ENCODE measurements around the gene MT1G.

MT1G gene

GRCh38 chr16:56681939-56682702 lies 14.3 kb upstream of the MT1G start, which contains the start of gene MT1X (continued):
- TF ChIP-seq PRDM10 (tag by site-specific recombination; IDR thresholded peaks at IDR 0.05), result peak; percentile 50
- TF ChIP-seq WT1 (tag by site-specific recombination; IDR thresholded peaks at IDR 0.05), result no peak
- TF ChIP-seq SP2 (tag by site-specific recombination; IDR thresholded peaks at IDR 0.05), result peak; percentile 81
- TF ChIP-seq ZNF248 (tag by site-specific recombination; IDR thresholded peaks at IDR 0.05), result no peak
- TF ChIP-seq, protein P1, sequence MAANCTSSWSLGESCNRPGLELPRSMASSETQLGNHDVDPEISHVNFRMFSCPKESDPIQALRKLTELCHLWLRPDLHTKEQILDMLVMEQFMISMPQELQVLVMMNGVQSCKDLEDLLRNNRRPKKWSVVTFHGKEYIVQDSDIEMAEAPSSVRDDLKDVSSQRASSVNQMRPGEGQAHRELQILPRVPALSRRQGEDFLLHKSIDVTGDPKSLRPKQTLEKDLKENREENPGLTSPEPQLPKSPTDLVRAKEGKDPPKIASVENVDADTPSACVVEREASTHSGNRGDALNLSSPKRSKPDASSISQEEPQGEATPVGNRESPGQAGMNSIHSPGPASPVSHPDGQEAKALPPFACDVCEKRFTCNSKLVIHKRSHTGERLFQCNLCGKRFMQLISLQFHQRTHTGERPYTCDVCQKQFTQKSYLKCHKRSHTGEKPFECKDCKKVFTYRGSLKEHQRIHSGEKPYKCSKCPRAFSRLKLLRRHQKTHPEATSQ (tag by site-specific recombination; IDR thresholded peaks at IDR 0.05), result no peak
- TF ChIP-seq REPIN1 (tag by site-specific recombination; IDR thresholded peaks at IDR 0.05; ENCODE audit: low read depth), result no peak; the same call in 1 of the 2 replicates
- no peak for TF ChIP-seq ZNF548 (tag by site-specific recombination; IDR thresholded peaks at IDR 0.05)
- TF ChIP-seq ZNF37A (tag by site-specific recombination; IDR thresholded peaks at IDR 0.05), result no peak
- no peak for TF ChIP-seq ZNF510 (tag by site-specific recombination; IDR thresholded peaks at IDR 0.05; ENCODE audit: insufficient replicate concordance)
- TF ChIP-seq ZNF132 (tag by site-specific recombination; IDR thresholded peaks at IDR 0.05; ENCODE audit: borderline replicate concordance), result no peak
- TF ChIP-seq PATZ1 (tag by site-specific recombination; IDR thresholded peaks at IDR 0.05), result peak; percentile 86
- TF ChIP-seq SETDB1 (IDR thresholded peaks at IDR 0.05; ENCODE audit: insufficient read length, low read length), result no peak
- TF ChIP-seq ZNF561 (tag by site-specific recombination; IDR thresholded peaks at IDR 0.05; ENCODE audit: borderline replicate concordance), result 0 out of 2 replicates have a peak, but pooled peaks have one; percentile 24
- TF ChIP-seq, protein P2, sequence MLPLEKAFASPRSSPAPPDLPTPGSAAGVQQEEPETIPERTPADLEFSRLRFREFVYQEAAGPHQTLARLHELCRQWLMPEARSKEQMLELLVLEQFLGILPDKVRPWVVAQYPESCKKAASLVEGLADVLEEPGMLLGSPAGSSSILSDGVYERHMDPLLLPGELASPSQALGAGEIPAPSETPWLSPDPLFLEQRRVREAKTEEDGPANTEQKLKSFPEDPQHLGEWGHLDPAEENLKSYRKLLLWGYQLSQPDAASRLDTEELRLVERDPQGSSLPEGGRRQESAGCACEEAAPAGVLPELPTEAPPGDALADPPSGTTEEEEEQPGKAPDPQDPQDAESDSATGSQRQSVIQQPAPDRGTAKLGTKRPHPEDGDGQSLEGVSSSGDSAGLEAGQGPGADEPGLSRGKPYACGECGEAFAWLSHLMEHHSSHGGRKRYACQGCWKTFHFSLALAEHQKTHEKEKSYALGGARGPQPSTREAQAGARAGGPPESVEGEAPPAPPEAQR (tag by site-specific recombination; IDR thresholded peaks at IDR 0.05), result no peak
- TF ChIP-seq OSR2 (tag by site-specific recombination; IDR thresholded peaks at IDR 0.05), result 0 out of 2 replicates have a peak, but pooled peaks have one; percentile 27
- no peak for TF ChIP-seq ZNF48 (tag by site-specific recombination; IDR thresholded peaks at IDR 0.05)
- no peak for TF ChIP-seq ZNF302 (tag by site-specific recombination; IDR thresholded peaks at IDR 0.05; ENCODE audit: low read depth)
- no peak for TF ChIP-seq ZNF221 (tag by site-specific recombination; IDR thresholded peaks at IDR 0.05; ENCODE audit: borderline replicate concordance)
- TF ChIP-seq ZNF404 (tag by site-specific recombination; IDR thresholded peaks at IDR 0.05), result no peak
- TF ChIP-seq ZNF626 (tag by site-specific recombination; IDR thresholded peaks at IDR 0.05), result no peak
- TF ChIP-seq ZNF10 (tag by site-specific recombination; IDR thresholded peaks at IDR 0.05), result peak; percentile 91
- no peak for TF ChIP-seq ZNF610 (tag by site-specific recombination; IDR thresholded peaks at IDR 0.05; ENCODE audit: borderline replicate concordance)
- peak; percentile 96 for TF ChIP-seq ZBTB8A (tag by site-specific recombination; IDR thresholded peaks at IDR 0.05)
- peak; percentile 94 for TF ChIP-seq ZBTB48 (tag by site-specific recombination; IDR thresholded peaks at IDR 0.05)
- peak; percentile 78 for TF ChIP-seq ZNF335 (tag by site-specific recombination; conservative IDR thresholded peaks at IDR 0.05)
- TF ChIP-seq KLF16 (tag by site-specific recombination; IDR thresholded peaks at IDR 0.05), result 0 out of 2 replicates have a peak, but pooled peaks have one; percentile 33
- TF ChIP-seq ZNF138 (tag by site-specific recombination; IDR thresholded peaks at IDR 0.05; ENCODE audit: borderline replicate concordance), result no peak
- peak; percentile 49; the same call in 1 of the 2 replicates for TF ChIP-seq KLF1 (tag by site-specific recombination; IDR thresholded peaks at IDR 0.05)
- peak; percentile 74 for TF ChIP-seq ZBTB20 (tag by site-specific recombination; IDR thresholded peaks at IDR 0.05)
- TF ChIP-seq ZFHX2 (tag by site-specific recombination; conservative IDR thresholded peaks at IDR 0.05), result no peak
- no peak for TF ChIP-seq ZNF223 (tag by site-specific recombination; IDR thresholded peaks at IDR 0.05)
- no peak for TF ChIP-seq MZF1 (tag by site-specific recombination; IDR thresholded peaks at IDR 0.05; ENCODE audit: borderline replicate concordance)
- no peak for TF ChIP-seq KLF10 (tag by site-specific recombination; IDR thresholded peaks at IDR 0.05)
